ENCODE results near the gene HSBP1.

- peak; percentile 76 to 95 (median 88) for TF ChIP-seq CTCF (IDR thresholded peaks at IDR 0.05)
- TF ChIP-seq POLR2A (IDR thresholded peaks at IDR 0.05): no peak
These were observed 18.6 kb downstream of the HSBP1 start for GRCh38 chr16:83826146-83826913.
